Measurements from ENCODE around the gene C4orf33.

GRCh38 chr4:129138810-129139496 is 43.0 kb downstream of the C4orf33 start:
- TF ChIP-seq, protein P1, sequence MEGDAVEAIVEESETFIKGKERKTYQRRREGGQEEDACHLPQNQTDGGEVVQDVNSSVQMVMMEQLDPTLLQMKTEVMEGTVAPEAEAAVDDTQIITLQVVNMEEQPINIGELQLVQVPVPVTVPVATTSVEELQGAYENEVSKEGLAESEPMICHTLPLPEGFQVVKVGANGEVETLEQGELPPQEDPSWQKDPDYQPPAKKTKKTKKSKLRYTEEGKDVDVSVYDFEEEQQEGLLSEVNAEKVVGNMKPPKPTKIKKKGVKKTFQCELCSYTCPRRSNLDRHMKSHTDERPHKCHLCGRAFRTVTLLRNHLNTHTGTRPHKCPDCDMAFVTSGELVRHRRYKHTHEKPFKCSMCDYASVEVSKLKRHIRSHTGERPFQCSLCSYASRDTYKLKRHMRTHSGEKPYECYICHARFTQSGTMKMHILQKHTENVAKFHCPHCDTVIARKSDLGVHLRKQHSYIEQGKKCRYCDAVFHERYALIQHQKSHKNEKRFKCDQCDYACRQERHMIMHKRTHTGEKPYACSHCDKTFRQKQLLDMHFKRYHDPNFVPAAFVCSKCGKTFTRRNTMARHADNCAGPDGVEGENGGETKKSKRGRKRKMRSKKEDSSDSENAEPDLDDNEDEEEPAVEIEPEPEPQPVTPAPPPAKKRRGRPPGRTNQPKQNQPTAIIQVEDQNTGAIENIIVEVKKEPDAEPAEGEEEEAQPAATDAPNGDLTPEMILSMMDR (IDR thresholded peaks at IDR 0.05), result no peak
- TF ChIP-seq POLR2A (IDR thresholded peaks at IDR 0.05), result no peak

Measured in thyroid gland (tissue), 4 donors.